RWPE1 (cell line): ENCODE measurements around the gene ZNF385B.

Experiments
- CTCF ChIA-PET: fragments of 350-600 bp; sonication (Branson Sonifier 250); formaldehyde crosslinking; extraction: SDS; loops from one replicate; lab custom pipeline; 2021; lab: Yijun Ruan, JAX
- POLR2A ChIA-PET: fragments of 400-600 bp; formaldehyde crosslinking; extraction: SDS; loops from one replicate; lab custom pipeline; 2020; ENCODE audit warnings: antibody characterized with exemption; ENCODE audit not compliant: low non-redundant PET; lab: Yijun Ruan, JAX
- DNase-seq: peaks from one replicate; pipeline ENCODE4 v3.0.0; 2012; ENCODE audit warnings: low spot score
- H3K27ac ChIP-seq: fragments of 450-650 bp; 2 replicates; pipeline ENCODE4 v1.5.1; 2017
- CTCF ChIP-seq: fragments of 450-650 bp; conservative IDR thresholded peaks from 2 replicates; pipeline ENCODE4 v1.5.1; 2017; ENCODE audit warnings: low read depth, mild to moderate bottlenecking

Gene ZNF385B

GRCh38 chr2:179741317-179741716 is 120.1 kb downstream of the ZNF385B start:
- CTCF ChIA-PET, result no interaction called here
- POLR2A ChIA-PET, result no interaction called here
- no peak for TF ChIP-seq CTCF
- no peak overlapping the region for H3K27ac ChIP-seq
- DNase-seq, result no peak

GRCh38 chr2:179729966-179730365 is 131.4 kb downstream of the ZNF385B start:
- H3K27ac ChIP-seq, result no peak overlapping the region
- no peak for TF ChIP-seq CTCF
- POLR2A ChIA-PET, result no interaction called here
- DNase-seq, result no peak
- CTCF ChIA-PET, result no interaction called here

DNA sequence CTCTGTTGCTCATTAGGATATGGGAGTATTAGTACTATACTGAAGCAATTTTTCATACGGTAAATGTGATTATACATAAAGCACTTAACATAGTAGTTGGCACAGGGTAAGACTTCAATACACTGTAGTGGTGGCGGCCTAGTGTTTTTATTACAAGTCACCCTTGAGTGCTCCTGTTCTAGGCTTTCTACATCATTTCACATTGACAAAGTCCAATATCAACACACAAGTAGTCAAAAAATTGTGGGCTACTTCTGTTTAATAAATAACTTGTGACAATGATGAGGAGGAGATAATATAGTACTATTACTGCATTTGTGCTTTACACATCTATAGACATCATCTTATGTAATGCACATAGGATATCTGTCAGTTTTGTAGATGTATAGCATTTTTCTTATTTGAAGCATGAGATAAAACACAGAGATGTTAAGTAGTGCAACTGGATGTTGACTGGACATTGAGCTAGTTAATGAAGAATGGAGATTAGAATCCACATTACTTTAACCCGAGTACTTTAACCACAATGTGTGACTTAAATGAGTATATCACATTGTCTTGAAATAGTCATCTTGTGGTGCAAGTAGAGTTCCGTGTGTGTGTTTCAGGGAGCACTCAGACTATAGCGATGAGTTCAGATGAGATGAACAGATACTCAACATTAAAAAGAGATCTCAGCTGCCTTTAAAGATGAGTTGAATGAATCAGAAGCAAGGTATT is 134.8 kb downstream of the ZNF385B start:
- POLR2A ChIA-PET, result no interaction called here
- no peak overlapping the region for H3K27ac ChIP-seq
- no peak for DNase-seq
- CTCF ChIA-PET, result no interaction called here
- TF ChIP-seq CTCF, result no peak

- no peak for TF ChIP-seq CTCF
Observed at GRCh38 chr2:179724403-179724802, 137.0 kb downstream of the ZNF385B start.

DNA sequence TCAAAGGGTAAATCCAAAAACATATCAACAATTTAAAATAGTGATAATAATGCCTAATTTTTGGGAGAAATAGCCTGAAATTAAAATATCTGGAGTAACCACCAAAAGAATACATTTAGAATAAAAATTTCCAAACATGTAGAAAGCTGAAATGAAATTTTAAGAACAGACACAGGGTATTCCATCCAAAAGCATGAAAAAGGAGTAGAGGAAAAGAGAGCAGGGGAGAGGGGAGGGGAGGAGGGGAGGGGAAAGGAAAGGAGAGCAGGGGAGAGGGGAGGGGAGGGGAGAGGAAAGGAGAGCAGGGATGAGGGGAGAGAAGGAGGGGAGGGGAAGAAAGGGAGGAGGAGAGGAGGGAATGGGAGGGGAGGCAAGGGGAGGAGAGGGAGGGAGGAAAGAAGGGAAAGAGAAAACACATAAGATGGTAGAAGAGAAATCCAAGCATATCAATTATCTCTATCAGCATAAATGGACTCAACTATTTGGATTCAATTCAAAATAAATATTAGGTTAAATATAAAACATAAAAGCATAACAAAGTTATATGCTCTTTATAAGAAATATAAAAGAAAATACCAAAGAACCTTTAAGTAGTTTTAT is 141.1 kb downstream of the ZNF385B start:
- H3K27ac ChIP-seq, result no peak overlapping the region
- CTCF ChIA-PET, result no interaction called here
- POLR2A ChIA-PET, result no interaction called here
- no peak for TF ChIP-seq CTCF
- no peak for DNase-seq

More at GRCh38 chr2:179724403-179724802, 137.0 kb downstream of the ZNF385B start:
- POLR2A ChIA-PET, result no interaction called here
- CTCF ChIA-PET, result no interaction called here
- no peak overlapping the region for H3K27ac ChIP-seq
- no peak for DNase-seq

DNA sequence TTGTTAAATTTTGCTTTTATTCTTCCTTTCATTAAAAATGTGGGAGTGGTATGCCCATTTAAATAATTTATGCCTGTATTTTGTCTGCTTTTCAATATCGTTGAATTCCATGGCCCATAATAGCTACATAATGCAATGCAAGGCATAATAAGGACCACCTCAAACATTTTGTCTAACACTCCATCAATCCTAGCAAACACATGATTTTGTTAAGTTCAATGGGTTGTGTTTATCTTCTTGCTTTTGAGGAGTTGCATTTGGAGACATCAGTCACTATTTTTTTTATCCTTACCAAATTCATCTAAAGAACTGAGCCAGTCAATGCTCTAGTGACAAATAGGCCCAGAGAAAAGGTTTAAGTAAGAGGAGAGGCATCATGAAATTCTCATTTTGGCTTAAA is 145.5 kb downstream of the ZNF385B start:
- TF ChIP-seq CTCF, result no peak
- CTCF ChIA-PET, result no interaction called here
- POLR2A ChIA-PET, result no interaction called here

More for the DNA sequence above, 145.5 kb downstream of the ZNF385B start:
- no peak for DNase-seq
- H3K27ac ChIP-seq, result no peak overlapping the region
